H9 (cell line): Measurements from ENCODE around the gene DAAM1. TPM values are rescaled to one million over a fixed set of nuclear protein-coding genes. Genes with fewer than 3 reads are reported as not detected.
A peak's percentile ranks its signal among the peaks of the same experiment; 100 is the strongest.

Experiments
- DNase-seq: peaks from one replicate; pipeline ENCODE4 v3.0.0-alpha.2; 2017
- H2AFZ ChIP-seq: one replicate; pipeline ENCODE4 v1.6.1; 2013; ENCODE audit warnings: mild to moderate bottlenecking, low read length, control low read depth, moderate library complexity
- H2AK5ac ChIP-seq: 2 replicates; pipeline ENCODE4 v1.6.1; 2013; ENCODE audit warnings: low read length, control low read depth, mixed read lengths; ENCODE audit not compliant: insufficient read length
- H2BK120ac ChIP-seq: one replicate; pipeline ENCODE4 v1.6.1; 2013; ENCODE audit warnings: low read depth, mild to moderate bottlenecking, low read length, control low read depth, inconsistent platforms; ENCODE audit not compliant: poor library complexity, severe bottlenecking
- H2BK12ac ChIP-seq: 2 replicates; pipeline ENCODE4 v1.6.1; 2013; ENCODE audit warnings: low read length, control low read depth, mixed read lengths, low read depth; ENCODE audit not compliant: insufficient read length
- H2BK15ac ChIP-seq: 2 replicates; pipeline ENCODE4 v1.6.1; 2013; ENCODE audit warnings: low read depth, low read length, control low read depth
- H2BK20ac ChIP-seq: one replicate; pipeline ENCODE4 v1.6.1; 2013; ENCODE audit warnings: low read depth, mild to moderate bottlenecking, low read length, control low read depth, inconsistent platforms; ENCODE audit not compliant: poor library complexity, severe bottlenecking
- H2BK5ac ChIP-seq: 2 replicates; pipeline ENCODE4 v1.6.1; 2013; ENCODE audit warnings: low read length, control low read depth, mixed read lengths; ENCODE audit not compliant: insufficient read length
- H3K14ac ChIP-seq: 2 replicates; pipeline ENCODE4 v1.6.1; 2013; ENCODE audit warnings: low read length, control low read depth; ENCODE audit not compliant: insufficient read depth
- H3K18ac ChIP-seq: 2 replicates; pipeline ENCODE4 v1.6.1; 2013; ENCODE audit warnings: low read depth, mild to moderate bottlenecking, mixed read lengths, low read length, control low read depth; ENCODE audit not compliant: insufficient read length
- H3K23ac ChIP-seq: 2 replicates; pipeline ENCODE4 v1.6.1; 2013; ENCODE audit warnings: low read length, control low read depth, mixed read lengths, low read depth; ENCODE audit not compliant: insufficient read length
- H3K23me2 ChIP-seq: 2 replicates; pipeline ENCODE4 v1.6.1; 2013; ENCODE audit warnings: low read depth, mild to moderate bottlenecking, mixed read lengths, low read length, control low read depth; ENCODE audit not compliant: insufficient read length, poor library complexity, severe bottlenecking
- H3K27ac ChIP-seq: 2 replicates; pipeline ENCODE4 v1.5.1; 2013; ENCODE audit warnings: low read length, control low read depth, mixed read lengths, low read depth; ENCODE audit not compliant: insufficient read length
- H3K27me3 ChIP-seq: 2 replicates; pipeline ENCODE4 v1.6.1; 2013; ENCODE audit warnings: low read length, control low read depth, inconsistent platforms; ENCODE audit not compliant: insufficient read depth
- H3K4ac ChIP-seq: 2 replicates; pipeline ENCODE4 v1.6.1; 2013; ENCODE audit warnings: low read depth, mild to moderate bottlenecking, control low read depth, inconsistent platforms, low read length, moderate library complexity
- H3K4me1 ChIP-seq: 2 replicates; pipeline ENCODE4 v1.6.1; 2013; ENCODE audit warnings: low read length, control low read depth, inconsistent platforms; ENCODE audit not compliant: insufficient read depth
- H3K4me2 ChIP-seq: 2 replicates; pipeline ENCODE4 v1.6.1; 2013; ENCODE audit warnings: low read length, control low read depth, mixed read lengths; ENCODE audit not compliant: insufficient read length, insufficient read depth
- H3K56ac ChIP-seq: 2 replicates; pipeline ENCODE4 v1.6.1; 2013; ENCODE audit warnings: low read depth, mild to moderate bottlenecking, mixed read lengths, low read length, control low read depth; ENCODE audit not compliant: insufficient read length
- H3K79me1 ChIP-seq: 2 replicates; pipeline ENCODE4 v1.6.1; 2013; ENCODE audit warnings: low read depth, mild to moderate bottlenecking, moderate library complexity, low read length, control low read depth, inconsistent platforms; ENCODE audit not compliant: insufficient read depth, poor library complexity, severe bottlenecking
- H3K79me2 ChIP-seq: 2 replicates; pipeline ENCODE4 v1.6.1; 2013; ENCODE audit warnings: low read length, control low read depth, inconsistent platforms; ENCODE audit not compliant: insufficient read depth
- H3K9ac ChIP-seq: 2 replicates; pipeline ENCODE4 v1.6.1; 2013; ENCODE audit warnings: low read length, control low read depth, mixed read lengths; ENCODE audit not compliant: insufficient read length; ENCODE audit errors: extremely low read depth
- H3K9me3 ChIP-seq: one replicate; pipeline ENCODE4 v1.6.1; 2013; ENCODE audit warnings: low read depth, low read length, inconsistent platforms; ENCODE audit not compliant: control insufficient read depth
- H3T11ph ChIP-seq: one replicate; pipeline ENCODE4 v1.6.1; 2013; ENCODE audit warnings: mild to moderate bottlenecking, low read length, control low read depth, inconsistent platforms
- H4K20me1 ChIP-seq: one replicate; pipeline ENCODE4 v1.6.1; 2013; ENCODE audit not compliant: control insufficient read depth, insufficient read length, insufficient read depth
- H4K5ac ChIP-seq: 2 replicates; pipeline ENCODE4 v1.6.1; 2013; ENCODE audit warnings: low read depth, mild to moderate bottlenecking, mixed read lengths, low read length, control low read depth; ENCODE audit not compliant: insufficient read length
- H4K8ac ChIP-seq: replicated peaks from 2 replicates; pipeline ENCODE4 v1.6.1; 2013; ENCODE audit warnings: low read length, control low read depth, mixed read lengths, low read depth; ENCODE audit not compliant: insufficient read length
- H4K91ac ChIP-seq: 2 replicates; pipeline ENCODE4 v1.6.1; 2013; ENCODE audit warnings: low read depth, mild to moderate bottlenecking, moderate library complexity, mixed read lengths, low read length, control low read depth; ENCODE audit not compliant: insufficient read length
- H3K27ac Mint-ChIP-seq, 3 experiments: 2 replicates in 2 of 3; 3 replicates in 1 of 3; pipeline ENCODE4 v1.8.0; 2020 to 2021; ENCODE audit warnings: mixed read lengths in 3 of 3, mild to moderate bottlenecking in 1 of 3, moderate library complexity in 1 of 3
- H3K27me3 Mint-ChIP-seq: 2 replicates; pipeline ENCODE4 v1.8.0; 2021; ENCODE audit warnings: low read depth, mild to moderate bottlenecking, moderate library complexity, mixed read lengths
- H3K36me3 Mint-ChIP-seq, 3 experiments: 2 replicates in 2 of 3; 3 replicates in 1 of 3; pipeline ENCODE4 v1.8.0; 2020 to 2021; ENCODE audit warnings: low read depth in 3 of 3, mixed read lengths in 3 of 3; ENCODE audit not compliant: insufficient read depth in 1 of 3
- H3K4me1 Mint-ChIP-seq, 2 experiments: 2 replicates each; pipeline ENCODE4 v1.8.0; 2020; ENCODE audit warnings: mixed read lengths in 2 of 2
- H3K4me3 Mint-ChIP-seq, 2 experiments: 2 replicates in 1 of 2; 3 replicates in 1 of 2; pipeline ENCODE4 v1.8.0; 2020 to 2021; ENCODE audit warnings: mild to moderate bottlenecking in 2 of 2, mixed read lengths in 2 of 2, moderate library complexity in 1 of 2
- H3K9me3 Mint-ChIP-seq, 2 experiments: 2 replicates in 1 of 2; 3 replicates in 1 of 2; pipeline ENCODE4 v1.8.0; 2020; ENCODE audit warnings: mild to moderate bottlenecking in 2 of 2, mixed read lengths in 2 of 2, moderate library complexity in 1 of 2
- WGBS: extraction: QIAGEN DNeasy Blood & Tissue Kit; methylation state at CpG from one replicate; pipeline ENCODE4 v1.1.7; 2013; ENCODE audit warnings: missing lambda C conversion rate, low lambda C conversion rate, mixed read lengths; ENCODE audit not compliant: insufficient read length; ENCODE audit errors: extremely low coverage; 5-methylcytosine and 5-hydroxymethylcytosine counted together
- total RNA-seq: library from RNA; stranded (reverse); gene quantifications from 2 replicates; pipeline ENCODE4 v1.2.1, GENCODE V29; 2021
- TF ChIP-seq, protein P1 (sequence below): fragments of 200-600 bp; sonication (generic); conservative IDR thresholded peaks from 3 replicates; pipeline ENCODE4 v1.8.0; 2021; ENCODE audit warnings: antibody characterized with exemption, mild to moderate bottlenecking

The DAAM1 gene
- total RNA-seq, 1 experiment from 2014 or later: 19.5 TPM

DNA sequence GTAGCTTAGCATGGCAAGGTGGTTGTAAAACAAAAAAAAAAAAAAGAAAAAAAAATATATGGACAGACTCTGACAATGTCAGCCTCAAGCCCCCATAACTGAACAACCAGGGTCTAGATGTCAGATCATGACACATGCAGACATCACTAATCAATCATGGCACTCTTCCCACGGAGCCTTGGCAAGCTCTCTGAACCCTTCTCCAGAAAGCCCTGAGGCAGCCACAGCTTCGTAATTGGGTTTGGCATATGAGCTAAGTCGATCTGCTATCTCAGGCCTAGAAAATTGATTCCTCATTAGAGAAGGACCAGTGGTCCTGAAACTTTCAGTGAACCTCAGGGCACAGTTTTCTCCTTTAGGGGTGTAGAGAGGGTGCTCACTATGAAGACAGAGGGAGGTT, 164.5 kb downstream of the DAAM1 start:
- Mint-ChIP-seq H3K36me3 (peaks cover 2 to 13% (median 8%) of the 10 kb centered on the region in 3 experiments; a peak in 3 of 7 replicates), H3K4me1 (peaks cover 14 to 17% of the 10 kb centered on the region in 2 experiments), H3K9me3 (no peaks in the 10 kb centered on the region), H3K27me3 (peaks cover 3% of the 10 kb centered on the region; the same call in 1 of the 2 replicates), H3K4me3 (no peak overlapping the region), H3K27ac (no peak overlapping the region)
- Histone ChIP-seq H3K27me3 (no peaks in the 10 kb centered on the region), H3K14ac (no peak overlapping the region), H3K18ac (no peak overlapping the region), H3K9ac (no peak overlapping the region), H2BK12ac (no peak overlapping the region), H4K5ac (no peak overlapping the region), H3K4me2 (no peak overlapping the region), H3K79me1 (no peaks in the 10 kb centered on the region), H3K23ac (no peak overlapping the region), H3K56ac (no peak overlapping the region), H4K20me1 (no peaks in the 10 kb centered on the region), H2BK15ac (no peak overlapping the region), H4K8ac (no peak overlapping the region), H3K23me2 (no peaks in the 10 kb centered on the region), H3T11ph (no peak overlapping the region), H3K79me2 (no peaks in the 10 kb centered on the region), H2BK5ac (no peak overlapping the region), H3K4me1 (peaks cover 2% of the 10 kb centered on the region; the same call in 1 of the 2 replicates), H2BK120ac (peak overlapping the region; percentile 12), H3K4ac (no peak overlapping the region), H3K9me3 (no peaks in the 10 kb centered on the region), H2AK5ac (no peak overlapping the region), H4K91ac (no peak overlapping the region), H3K27ac (no peak overlapping the region), H2AFZ (no peak overlapping the region), H2BK20ac (no peak overlapping the region)
- no CpG with 5 or more reads among the region's 3 CpGs for WGBS
- TF ChIP-seq, protein P1, sequence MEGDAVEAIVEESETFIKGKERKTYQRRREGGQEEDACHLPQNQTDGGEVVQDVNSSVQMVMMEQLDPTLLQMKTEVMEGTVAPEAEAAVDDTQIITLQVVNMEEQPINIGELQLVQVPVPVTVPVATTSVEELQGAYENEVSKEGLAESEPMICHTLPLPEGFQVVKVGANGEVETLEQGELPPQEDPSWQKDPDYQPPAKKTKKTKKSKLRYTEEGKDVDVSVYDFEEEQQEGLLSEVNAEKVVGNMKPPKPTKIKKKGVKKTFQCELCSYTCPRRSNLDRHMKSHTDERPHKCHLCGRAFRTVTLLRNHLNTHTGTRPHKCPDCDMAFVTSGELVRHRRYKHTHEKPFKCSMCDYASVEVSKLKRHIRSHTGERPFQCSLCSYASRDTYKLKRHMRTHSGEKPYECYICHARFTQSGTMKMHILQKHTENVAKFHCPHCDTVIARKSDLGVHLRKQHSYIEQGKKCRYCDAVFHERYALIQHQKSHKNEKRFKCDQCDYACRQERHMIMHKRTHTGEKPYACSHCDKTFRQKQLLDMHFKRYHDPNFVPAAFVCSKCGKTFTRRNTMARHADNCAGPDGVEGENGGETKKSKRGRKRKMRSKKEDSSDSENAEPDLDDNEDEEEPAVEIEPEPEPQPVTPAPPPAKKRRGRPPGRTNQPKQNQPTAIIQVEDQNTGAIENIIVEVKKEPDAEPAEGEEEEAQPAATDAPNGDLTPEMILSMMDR: no peak
- DNase-seq: no peak
